Stimulated activated CD4-positive, alpha-beta T cell treated with anti-CD3 and anti-CD28 coated beads, Interleukin-2, amount 100 ng/mL, for 4 hours (primary cell): ENCODE measurements around the gene ECPAS.
"Not testable (repeated sequence)": the region's sequence is repeated elsewhere in the genome, so short reads cannot be mapped to it uniquely, and the experiment has no call there.

Source experiments
- DNase-seq: peaks from one replicate; pipeline ENCODE4 v3.0.0-alpha.2; 2020; ENCODE audit warnings: low read depth

Gene ECPAS

GRCh38 chr9:111477677-111478076 is 6.5 kb downstream of the ECPAS start:
- no peak for DNase-seq

GRCh38 chr9:111475195-111475594 is 9.0 kb downstream of the ECPAS start:
- DNase-seq = no peak

- no peak for DNase-seq
Observed at GRCh38 chr9:111474385-111474784, 9.8 kb downstream of the ECPAS start.

- no peak for DNase-seq
Observed at GRCh38 chr9:111467778-111468367, 16.3 kb downstream of the ECPAS start.

GRCh38 chr9:111463048-111463447 is 21.1 kb downstream of the ECPAS start:
- no peak for DNase-seq

GRCh38 chr9:111458139-111459009 is 25.8 kb downstream of the ECPAS start:
- no peak for DNase-seq

- DNase-seq = no peak
Observed at GRCh38 chr9:111456529-111456928, 27.7 kb downstream of the ECPAS start.

GRCh38 chr9:111455638-111456037 is 28.5 kb downstream of the ECPAS start:
- DNase-seq = no peak

- DNase-seq = no peak
Observed at GRCh38 chr9:111454751-111455150, 29.4 kb downstream of the ECPAS start.

- no peak for DNase-seq
Observed at GRCh38 chr9:111451570-111451969, 32.6 kb downstream of the ECPAS start.

GRCh38 chr9:111450124-111450523 is 34.1 kb downstream of the ECPAS start:
- no peak for DNase-seq

GRCh38 chr9:111449705-111450104 is 34.5 kb downstream of the ECPAS start:
- no peak for DNase-seq

GRCh38 chr9:111445799-111446198 is 38.4 kb downstream of the ECPAS start:
- not testable (repeated sequence) for DNase-seq

- DNase-seq = no peak
Observed at GRCh38 chr9:111443454-111443853, 40.7 kb downstream of the ECPAS start.

GRCh38 chr9:111442360-111443027 is 41.7 kb downstream of the ECPAS start:
- DNase-seq = no peak

- DNase-seq = no peak
Observed at GRCh38 chr9:111440226-111440625, 44.0 kb downstream of the ECPAS start.

GRCh38 chr9:111438541-111439235 is 45.5 kb downstream of the ECPAS start:
- no peak for DNase-seq

GRCh38 chr9:111436571-111436970 is 47.6 kb downstream of the ECPAS start:
- no peak for DNase-seq

- DNase-seq = no peak
Observed at GRCh38 chr9:111433082-111433481, 51.1 kb downstream of the ECPAS start.

- DNase-seq = no peak
Observed at GRCh38 chr9:111431684-111432083, 52.5 kb downstream of the ECPAS start.

GRCh38 chr9:111429175-111429574 is 55.0 kb downstream of the ECPAS start:
- no peak for DNase-seq

GRCh38 chr9:111427186-111427585 is 57.0 kb downstream of the ECPAS start:
- DNase-seq = no peak
